GM19043 (cell line): Measurements from ENCODE around the gene ACOX2.

Experiments
- ATAC-seq: cut with Tn5 transposase; IDR thresholded peaks from one replicate; pipeline ENCODE4 v1.9.1; 2021; ENCODE audit warnings: low read depth; ENCODE audit not compliant: unreplicated experiment

ACOX2 gene

GRCh38 chr3:58536501-58537411 lies at the start of gene ACOX2:
Gene ACOX2, minus strand, starts transcription at chr3:58537190. Its CDS starts 2,084 bp downstream, at chr3:58535106.
- ATAC-seq: no peak

GRCh38 chr3:58585994-58586393 lies 49.0 kb upstream of the ACOX2 start:
- ATAC-seq: no peak

DNA sequence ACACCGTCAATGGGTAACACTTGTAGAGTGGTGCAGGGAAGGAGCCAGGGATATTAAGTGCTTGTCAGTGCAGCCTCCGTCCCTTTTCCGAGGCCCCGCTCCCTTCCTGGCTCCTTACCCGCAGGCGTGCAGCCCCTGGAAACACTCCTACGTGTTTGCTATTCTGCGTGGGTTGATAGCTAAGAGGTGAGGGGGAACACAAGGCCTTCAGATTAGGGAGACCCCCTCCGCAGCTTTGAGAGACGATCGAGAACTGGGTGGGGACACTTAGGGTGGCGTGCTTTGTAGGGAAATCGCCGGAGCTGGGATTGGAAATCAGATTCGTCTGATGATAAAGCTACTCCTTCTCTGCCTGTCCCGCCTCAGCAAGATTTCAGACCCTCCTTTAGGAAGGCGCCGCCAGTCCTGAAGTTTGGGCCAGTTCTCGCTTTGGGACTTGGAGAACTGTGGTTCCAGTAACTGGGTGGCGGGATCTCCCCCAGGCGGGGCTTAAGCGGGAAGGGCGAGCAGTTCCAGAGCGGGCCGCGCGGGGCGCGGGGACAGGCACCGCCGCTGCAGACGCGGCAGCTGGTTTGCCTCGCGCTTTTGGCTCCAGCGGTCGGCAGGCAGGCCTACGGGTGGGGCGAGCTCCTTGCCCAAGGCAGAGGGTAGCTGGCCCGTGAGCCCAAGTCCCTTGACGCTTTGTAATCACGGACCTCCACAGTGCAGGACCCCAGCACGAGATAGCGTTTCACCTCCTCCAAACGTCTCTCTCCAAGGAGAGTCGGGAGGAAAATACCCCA lies 48.2 kb upstream of the ACOX2 start:
- ATAC-seq: peak; percentile 68

DNA sequence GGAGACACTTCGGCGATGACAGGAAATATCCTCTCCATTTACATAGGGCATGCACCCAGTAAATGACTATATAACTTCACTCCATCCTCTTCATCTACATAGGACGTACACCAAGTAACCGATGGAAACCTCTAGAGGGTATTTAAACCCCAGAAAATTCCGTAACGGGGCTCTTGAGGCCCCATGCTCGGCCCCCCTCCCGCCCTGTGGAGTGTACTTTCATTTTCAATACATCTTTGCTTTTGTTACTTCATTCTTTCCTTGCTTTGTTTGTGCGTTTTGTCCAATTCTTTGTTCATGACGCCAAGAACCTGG lies 47.7 kb upstream of the ACOX2 start:
- no peak for ATAC-seq

- no peak for ATAC-seq
Measured at GRCh38 chr3:58581328-58582091, 44.5 kb upstream of the ACOX2 start.

DNA sequence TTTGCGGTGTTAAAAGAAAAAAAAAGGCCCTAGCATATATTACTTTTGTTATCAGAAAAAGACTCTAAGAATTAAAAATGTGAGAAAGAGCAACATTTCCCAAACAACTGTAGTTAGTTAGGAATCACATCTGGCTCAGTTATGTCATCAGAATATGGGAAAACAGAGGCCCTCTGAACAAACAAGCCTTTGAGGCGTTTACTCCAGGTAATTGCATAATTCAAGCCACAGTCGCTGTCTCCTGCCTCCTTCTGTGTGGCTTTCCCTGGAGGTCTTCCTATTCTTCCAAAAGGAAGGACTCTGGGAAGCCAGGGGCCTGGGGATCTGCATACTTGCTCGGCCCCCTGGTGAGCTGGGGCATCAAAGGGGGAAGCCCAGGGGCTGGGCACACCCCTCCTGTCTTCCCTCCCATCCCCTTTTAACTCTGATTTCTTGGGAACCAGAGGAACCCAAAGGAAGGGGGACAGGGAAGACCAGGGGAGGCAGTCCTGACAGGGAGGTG lies 43.9 kb upstream of the ACOX2 start:
- ATAC-seq: no peak

GRCh38 chr3:58578873-58579272 lies 41.9 kb upstream of the ACOX2 start:
- ATAC-seq: no peak

- no peak for ATAC-seq
Measured at GRCh38 chr3:58577269-58577821, 40.4 kb upstream of the ACOX2 start, which contains the start of gene FAM107A. Gene FAM107A, minus strand, starts transcription at chr3:58577391. Its CDS starts 7,531 bp downstream, at chr3:58569860.

GRCh38 chr3:58576716-58577115 lies 39.7 kb upstream of the ACOX2 start:
- no peak for ATAC-seq

- ATAC-seq: no peak
Measured at GRCh38 chr3:58575971-58576652, 39.1 kb upstream of the ACOX2 start.

DNA sequence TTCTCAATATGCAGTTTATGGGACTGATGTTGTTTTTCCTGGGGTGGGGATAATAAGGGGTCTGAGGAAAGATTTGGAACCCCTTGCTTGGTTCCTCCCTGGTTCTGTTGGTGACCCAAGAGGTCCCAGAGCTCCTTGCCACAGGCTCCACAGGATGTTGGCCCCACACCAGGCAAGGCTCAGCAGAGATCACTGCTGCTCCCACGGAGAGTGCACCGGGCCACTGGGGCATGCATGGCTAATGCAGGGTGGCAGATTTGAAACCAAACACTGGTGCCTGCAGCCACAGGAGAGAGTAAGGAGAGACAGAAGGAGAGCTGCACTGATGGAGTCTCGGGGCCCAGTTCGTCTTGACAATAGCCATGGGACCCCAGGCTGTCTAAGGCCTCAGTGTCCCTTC lies 37.7 kb upstream of the ACOX2 start:
- no peak for ATAC-seq

GRCh38 chr3:58574106-58574505 lies 37.1 kb upstream of the ACOX2 start:
- no peak for ATAC-seq

- no peak for ATAC-seq
Measured at GRCh38 chr3:58573640-58574039, 36.6 kb upstream of the ACOX2 start.

DNA sequence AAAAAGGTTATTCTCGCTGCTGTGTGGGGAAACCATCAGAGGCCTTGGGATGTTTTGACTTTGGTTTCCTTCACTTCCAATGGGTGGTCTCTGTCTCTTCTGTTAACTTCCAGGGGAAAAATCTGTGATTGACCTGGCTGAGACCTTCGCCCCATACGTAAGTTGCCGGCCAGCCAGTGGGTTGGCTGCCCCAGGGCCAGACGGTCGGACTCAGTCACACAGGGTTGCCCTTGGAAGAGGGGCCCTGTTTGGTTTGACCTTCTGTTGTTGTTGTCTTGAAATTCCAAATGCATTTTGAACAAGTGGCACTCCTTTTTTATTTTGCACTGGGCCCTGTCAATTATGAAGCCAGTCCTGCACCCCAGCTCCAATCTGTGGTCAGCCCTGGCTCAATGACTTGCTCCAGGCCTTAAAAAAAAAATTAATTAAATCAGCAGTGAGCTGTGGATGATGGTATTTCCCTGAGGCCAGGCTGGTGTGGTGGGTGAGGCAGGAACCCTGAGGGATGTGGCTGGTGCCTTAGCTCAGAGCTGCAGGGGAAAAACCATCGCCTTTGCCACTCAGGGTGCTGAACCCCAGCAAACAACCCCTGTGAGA lies 35.7 kb upstream of the ACOX2 start:
- no peak for ATAC-seq

DNA sequence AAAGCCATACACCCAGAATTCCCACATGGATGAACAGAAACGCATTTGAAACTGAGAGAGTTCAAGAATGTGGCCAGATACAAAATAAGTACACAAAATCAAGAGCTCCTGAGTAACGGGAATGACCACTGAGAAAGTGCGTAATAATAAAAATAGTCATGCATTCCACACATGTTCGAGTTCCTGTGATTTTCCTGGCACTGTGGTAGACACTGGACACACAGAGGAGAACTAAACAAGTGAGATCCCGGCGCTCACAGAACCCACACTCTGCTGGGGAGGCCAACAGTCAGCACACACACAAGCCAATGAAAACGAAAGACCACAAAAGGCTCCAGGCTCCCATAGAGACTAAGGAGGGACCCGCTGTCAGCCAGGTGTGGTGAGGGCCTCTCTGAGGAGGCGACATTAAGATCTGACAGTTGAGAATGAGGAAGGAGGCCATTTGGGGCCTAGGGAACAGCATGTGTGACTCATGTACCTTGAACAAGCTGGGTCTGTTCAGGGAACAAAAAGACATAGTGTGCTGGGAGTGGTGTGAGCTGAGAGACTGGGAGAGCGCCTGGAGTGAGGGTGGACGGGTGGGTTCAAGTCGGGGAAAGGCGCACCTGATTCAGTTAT lies 35.1 kb upstream of the ACOX2 start:
- no peak for ATAC-seq

- ATAC-seq: no peak
Measured at GRCh38 chr3:58570851-58571250, 33.9 kb upstream of the ACOX2 start.

- ATAC-seq: no peak
Measured at GRCh38 chr3:58569287-58570001, 32.5 kb upstream of the ACOX2 start.

DNA sequence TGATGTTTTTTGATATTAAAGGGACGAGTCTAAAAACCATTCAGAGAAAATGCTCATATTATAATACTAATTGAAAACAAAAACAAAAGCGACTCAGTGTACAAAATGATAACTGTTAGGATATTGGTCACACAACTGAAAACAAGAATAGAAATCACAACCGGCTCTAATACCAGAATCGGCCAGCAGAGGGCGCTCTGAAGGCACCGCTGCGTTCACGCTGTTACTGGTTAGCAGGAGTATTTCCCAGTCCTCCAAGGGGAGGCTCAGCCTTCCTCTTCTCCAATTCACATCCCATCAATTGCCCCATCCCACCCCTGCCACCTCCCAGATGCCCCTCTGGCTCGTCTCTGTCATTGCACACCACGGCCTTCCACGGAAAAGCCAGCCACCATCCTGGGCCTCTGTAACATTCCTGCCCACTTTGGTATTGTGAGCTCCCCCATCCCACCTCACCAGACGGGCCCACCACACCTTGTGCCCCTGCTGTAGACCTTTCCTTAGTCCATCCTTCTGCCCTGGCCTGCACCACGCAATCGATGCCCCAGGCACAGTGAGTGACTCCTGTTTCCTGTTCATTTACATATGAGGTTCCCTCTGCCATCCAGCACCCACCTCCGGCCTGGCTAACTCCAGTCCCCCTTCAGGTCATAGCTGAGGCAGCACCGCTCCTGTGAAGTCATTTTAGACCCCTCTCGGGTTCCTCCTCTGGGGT lies 31.7 kb upstream of the ACOX2 start:
- ATAC-seq: no peak
